Activated CD8-positive, alpha-beta T cell treated with anti-CD3 and anti-CD28 coated beads, Interleukin-2, amount 10 ng/mL, durations not matched to agents 7 days and 5 days (primary cell): ENCODE results near the gene INPP4A. TPM values are rescaled to one million over a fixed set of nuclear protein-coding genes. Genes with fewer than 3 reads are reported as not detected.

Source experiments
- ATAC-seq: fragments of 150-1000 bp; cut with Tn5 transposase; one replicate; pipeline ENCODE4 v1.10.0; 2021; ENCODE audit warnings: moderate library complexity
- CTCF ChIA-PET: fragments of 350-600 bp; sonication (Branson Sonifier 250); formaldehyde crosslinking; loops from one replicate; lab custom pipeline; 2021; ENCODE audit warnings: antibody characterized with exemption; lab: Charles Lee
- POLR2A ChIA-PET: fragments of 350-600 bp; sonication (Branson Sonifier 250); formaldehyde crosslinking; loops from one replicate; lab custom pipeline; 2021; ENCODE audit warnings: antibody characterized with exemption; lab: Charles Lee
- DNase-seq: peaks from one replicate; pipeline ENCODE4 v3.0.0-alpha.2; 2020
- H3K27ac Mint-ChIP-seq: one replicate; pipeline ENCODE4 v1.8.0; 2021; ENCODE audit warnings: mild to moderate bottlenecking, mixed read lengths
- H3K27me3 Mint-ChIP-seq: one replicate; pipeline ENCODE4 v1.8.0; 2021; ENCODE audit warnings: low read depth, mixed read lengths
- H3K36me3 Mint-ChIP-seq: one replicate; pipeline ENCODE4 v1.8.0; 2021; ENCODE audit warnings: low read depth, mixed read lengths
- H3K4me1 Mint-ChIP-seq: one replicate; pipeline ENCODE4 v1.8.0; 2021; ENCODE audit warnings: low read depth, mixed read lengths
- H3K4me3 Mint-ChIP-seq: one replicate; pipeline ENCODE4 v1.8.0; 2021; ENCODE audit warnings: mild to moderate bottlenecking, mixed read lengths
- H3K9me3 Mint-ChIP-seq: one replicate; pipeline ENCODE4 v1.8.0; 2022; ENCODE audit warnings: mixed read lengths; ENCODE audit not compliant: insufficient read depth
- total RNA-seq, 2 experiments: library from RNA; stranded (reverse); gene quantifications; one replicate each; pipeline ENCODE4 v1.2.3, GENCODE V29; 2021

INPP4A gene
- total RNA-seq, 2 experiments from 2014 or later: 152 to 157 TPM

GRCh38 chr2:98559581-98559980 lies 114.9 kb downstream of the INPP4A start:
- DNase-seq: peak; percentile 46
- Mint-ChIP-seq H3K4me1 (peaks cover 79% of the 10 kb centered on the region), H3K9me3 (no peaks in the 10 kb centered on the region), H3K36me3 (peaks cover 83% of the 10 kb centered on the region), H3K27me3 (no peaks in the 10 kb centered on the region), H3K27ac (peak overlapping the region; percentile 71), H3K4me3 (peak overlapping the region; percentile 35)
- ChIA-PET POLR2A (no interaction called here), CTCF (interaction anchor here (0.9 to 5.5 kb wide), 13 partner anchors 9 to 596 kb away, joined by 3 to 43 read pairs (median 3); no protein-coding TSS in a partner anchor)
- peak; percentile 59 for ATAC-seq

DNA sequence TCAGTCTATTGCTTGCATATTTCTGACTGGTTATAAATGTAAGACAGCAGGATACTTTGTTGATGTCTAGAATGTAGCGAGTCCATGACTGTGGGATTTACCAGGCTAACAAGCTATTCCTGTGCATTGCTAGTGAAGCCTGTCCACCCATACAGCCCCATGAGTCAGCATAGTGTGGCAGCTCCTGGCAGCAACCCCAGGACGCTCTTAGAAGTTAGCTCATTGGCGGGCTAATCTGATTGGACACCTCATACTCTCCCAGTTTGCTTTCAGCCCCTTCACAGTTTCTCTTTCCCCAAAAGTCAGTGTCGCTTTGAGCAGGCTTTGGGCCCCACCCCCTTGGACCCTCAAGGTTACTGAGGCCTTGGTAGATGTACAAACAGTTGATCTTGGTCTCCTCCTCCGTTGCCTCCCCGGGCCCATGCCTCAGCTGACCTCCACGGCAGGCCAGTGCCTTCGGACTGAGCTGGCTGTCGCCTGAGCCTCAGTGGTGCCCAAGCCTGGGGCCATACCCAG lies 115.7 kb downstream of the INPP4A start:
- H3K36me3 Mint-ChIP-seq: peaks cover 79% of the 10 kb centered on the region
- POLR2A ChIA-PET: no interaction called here
- no peak for DNase-seq
- no peaks in the 10 kb centered on the region for H3K9me3 Mint-ChIP-seq
- no peaks in the 10 kb centered on the region for H3K27me3 Mint-ChIP-seq
- CTCF ChIA-PET: interaction anchor here (1.0 to 5.5 kb wide), 10 partner anchors 9 to 148 kb away, joined by 3 to 43 read pairs (median 4); no protein-coding TSS in a partner anchor
- peak overlapping the region; percentile 71 for H3K27ac Mint-ChIP-seq
- peak overlapping the region; percentile 35 for H3K4me3 Mint-ChIP-seq
- H3K4me1 Mint-ChIP-seq: peaks cover 78% of the 10 kb centered on the region
- no peak for ATAC-seq

DNA sequence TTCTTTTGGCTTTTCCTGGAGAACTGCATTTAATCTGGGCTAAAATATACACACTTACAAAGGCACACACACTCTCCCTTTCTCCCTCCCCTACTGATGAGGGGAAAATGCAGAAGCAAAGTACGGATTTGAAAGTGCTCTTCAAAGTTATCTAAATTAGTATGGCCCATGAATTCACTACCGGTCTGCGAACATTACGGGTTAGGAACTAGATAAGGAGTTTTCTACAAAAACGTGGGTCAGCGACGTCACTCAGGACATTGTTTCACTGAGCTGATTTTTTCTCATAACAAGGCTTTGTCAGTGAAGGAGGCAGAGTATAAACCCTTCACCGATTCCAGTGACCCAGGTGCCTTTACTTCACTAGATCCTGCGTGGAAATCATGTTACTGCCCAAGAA lies 116.4 kb downstream of the INPP4A start:
- ChIA-PET POLR2A (no interaction called here), CTCF (interaction anchor here (0.7 to 5.5 kb wide), 4 partner anchors 8 to 149 kb away, joined by 3 to 43 read pairs (median 8); no protein-coding TSS in a partner anchor)
- H3K4me1 Mint-ChIP-seq: peaks cover 76% of the 10 kb centered on the region
- ATAC-seq: no peak
- no peak overlapping the region for H3K27ac Mint-ChIP-seq
- H3K4me3 Mint-ChIP-seq: no peak overlapping the region
- no peak for DNase-seq
- H3K9me3 Mint-ChIP-seq: no peaks in the 10 kb centered on the region
- peaks cover 79% of the 10 kb centered on the region for H3K36me3 Mint-ChIP-seq
- no peaks in the 10 kb centered on the region for H3K27me3 Mint-ChIP-seq

DNA sequence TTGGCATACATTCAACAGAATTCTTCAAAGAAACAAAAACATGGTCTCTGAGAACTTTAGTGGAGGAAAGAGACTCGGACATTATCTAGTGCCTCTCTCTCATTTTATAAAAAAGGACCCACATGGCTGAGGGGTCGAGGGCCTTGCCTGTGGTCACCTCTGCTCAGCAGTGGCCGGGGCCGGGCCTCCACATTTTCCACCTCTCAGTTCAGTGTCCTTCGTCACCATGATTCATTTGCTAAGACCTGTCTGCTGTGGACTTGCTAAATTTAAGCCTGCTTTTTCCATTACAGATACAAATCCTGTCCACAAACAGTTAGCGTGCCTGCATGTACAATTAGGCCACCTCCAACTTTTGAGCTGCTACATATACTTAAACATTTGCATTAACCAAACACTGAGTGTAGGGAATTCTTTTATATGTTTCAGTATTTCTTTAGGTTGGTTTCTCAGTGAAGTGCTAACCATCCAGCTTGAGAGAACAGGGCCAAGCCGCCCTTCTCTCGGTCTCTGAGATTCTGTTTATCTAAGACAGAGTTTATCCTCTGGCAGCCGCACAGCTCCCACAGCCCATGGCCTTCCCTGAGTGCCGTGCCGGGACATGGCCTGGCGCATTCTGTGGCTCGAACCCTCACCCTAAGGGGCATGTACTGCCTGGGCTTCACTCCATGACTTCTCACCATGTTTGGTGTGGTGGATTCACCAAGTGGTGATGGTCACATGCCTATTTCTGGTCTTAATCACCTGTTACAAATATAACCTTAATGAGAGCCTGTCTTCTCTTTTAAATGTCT lies 117.4 kb downstream of the INPP4A start:
- no peak for DNase-seq
- H3K4me1 Mint-ChIP-seq: peaks cover 67% of the 10 kb centered on the region

GRCh38 chr2:98563394-98563793 lies 118.7 kb downstream of the INPP4A start:
- no peak for DNase-seq
- Mint-ChIP-seq H3K4me1 (peaks cover 54% of the 10 kb centered on the region), H3K9me3 (no peaks in the 10 kb centered on the region), H3K27ac (peak overlapping the region; percentile 68), H3K27me3 (no peaks in the 10 kb centered on the region), H3K36me3 (peaks cover 80% of the 10 kb centered on the region), H3K4me3 (no peak overlapping the region)
- ChIA-PET CTCF (interaction anchor here (1.4 kb wide), 1 partner anchor 150 kb away, joined by 5 read pairs; no protein-coding TSS in a partner anchor), POLR2A (no interaction called here)
- ATAC-seq: no peak

More for the DNA sequence above, 117.4 kb downstream of the INPP4A start:
- Mint-ChIP-seq H3K4me3 (no peak overlapping the region), H3K27ac (no peak overlapping the region), H3K27me3 (no peaks in the 10 kb centered on the region), H3K9me3 (no peaks in the 10 kb centered on the region), H3K36me3 (peaks cover 81% of the 10 kb centered on the region)
- ATAC-seq: no peak
- POLR2A ChIA-PET: no interaction called here
- CTCF ChIA-PET: interaction anchor here (1.4 kb wide), 1 partner anchor 149 kb away, joined by 5 read pairs; no protein-coding TSS in a partner anchor

GRCh38 chr2:98564541-98565132 lies 120.0 kb downstream of the INPP4A start:
- peaks cover 78% of the 10 kb centered on the region for H3K36me3 Mint-ChIP-seq
- CTCF ChIA-PET: no interaction called here

DNA sequence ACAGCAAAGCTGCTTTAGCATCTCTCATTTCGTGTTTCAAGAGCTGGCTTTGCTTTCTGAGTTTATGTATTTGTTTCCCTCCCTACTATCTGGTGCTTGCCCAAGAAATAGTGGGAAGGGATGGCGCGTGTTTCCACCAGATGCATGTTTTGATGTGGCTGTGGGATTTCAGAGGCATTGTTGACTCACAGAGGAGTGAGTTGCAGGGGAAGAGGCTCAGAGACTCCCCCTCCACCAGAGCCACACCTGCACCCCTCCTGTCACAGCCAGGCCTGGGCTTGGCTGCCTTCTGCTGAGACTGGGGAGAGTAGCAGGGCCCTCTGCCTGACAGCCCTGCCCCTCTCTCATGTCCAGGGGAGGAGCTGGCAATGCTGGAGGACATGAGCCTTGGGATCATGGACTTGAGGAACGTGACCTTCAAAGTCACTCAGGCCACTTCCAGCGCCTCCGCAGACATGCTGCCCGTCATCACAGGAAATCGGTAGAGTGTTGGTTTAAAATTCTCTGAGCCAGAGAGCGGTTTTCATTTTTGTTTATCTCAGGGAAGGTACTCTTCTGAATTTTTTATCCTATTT lies 120.7 kb downstream of the INPP4A start:
- peaks cover 35% of the 10 kb centered on the region for H3K4me1 Mint-ChIP-seq
- H3K9me3 Mint-ChIP-seq: no peaks in the 10 kb centered on the region
- no peaks in the 10 kb centered on the region for H3K27me3 Mint-ChIP-seq
- POLR2A ChIA-PET: no interaction called here
- DNase-seq: no peak
- H3K27ac Mint-ChIP-seq: peak overlapping the region; percentile 49
- CTCF ChIA-PET: no interaction called here
- ATAC-seq: no peak
- no peak overlapping the region for H3K4me3 Mint-ChIP-seq
- H3K36me3 Mint-ChIP-seq: peaks cover 78% of the 10 kb centered on the region

More at GRCh38 chr2:98564541-98565132, 120.0 kb downstream of the INPP4A start:
- Mint-ChIP-seq H3K9me3 (no peaks in the 10 kb centered on the region), H3K4me3 (no peak overlapping the region), H3K27me3 (no peaks in the 10 kb centered on the region), H3K27ac (no peak overlapping the region), H3K4me1 (peaks cover 43% of the 10 kb centered on the region)
- no peak for ATAC-seq
- POLR2A ChIA-PET: no interaction called here
- DNase-seq: no peak

- no peak overlapping the region for H3K4me3 Mint-ChIP-seq
- H3K27me3 Mint-ChIP-seq: no peaks in the 10 kb centered on the region
- POLR2A ChIA-PET: no interaction called here
- H3K4me1 Mint-ChIP-seq: peaks cover 30% of the 10 kb centered on the region
- DNase-seq: no peak
- CTCF ChIA-PET: no interaction called here
- peaks cover 78% of the 10 kb centered on the region for H3K36me3 Mint-ChIP-seq
- ATAC-seq: no peak
- no peak overlapping the region for H3K27ac Mint-ChIP-seq
- no peaks in the 10 kb centered on the region for H3K9me3 Mint-ChIP-seq
Measured at GRCh38 chr2:98565941-98566340, 121.3 kb downstream of the INPP4A start.

DNA sequence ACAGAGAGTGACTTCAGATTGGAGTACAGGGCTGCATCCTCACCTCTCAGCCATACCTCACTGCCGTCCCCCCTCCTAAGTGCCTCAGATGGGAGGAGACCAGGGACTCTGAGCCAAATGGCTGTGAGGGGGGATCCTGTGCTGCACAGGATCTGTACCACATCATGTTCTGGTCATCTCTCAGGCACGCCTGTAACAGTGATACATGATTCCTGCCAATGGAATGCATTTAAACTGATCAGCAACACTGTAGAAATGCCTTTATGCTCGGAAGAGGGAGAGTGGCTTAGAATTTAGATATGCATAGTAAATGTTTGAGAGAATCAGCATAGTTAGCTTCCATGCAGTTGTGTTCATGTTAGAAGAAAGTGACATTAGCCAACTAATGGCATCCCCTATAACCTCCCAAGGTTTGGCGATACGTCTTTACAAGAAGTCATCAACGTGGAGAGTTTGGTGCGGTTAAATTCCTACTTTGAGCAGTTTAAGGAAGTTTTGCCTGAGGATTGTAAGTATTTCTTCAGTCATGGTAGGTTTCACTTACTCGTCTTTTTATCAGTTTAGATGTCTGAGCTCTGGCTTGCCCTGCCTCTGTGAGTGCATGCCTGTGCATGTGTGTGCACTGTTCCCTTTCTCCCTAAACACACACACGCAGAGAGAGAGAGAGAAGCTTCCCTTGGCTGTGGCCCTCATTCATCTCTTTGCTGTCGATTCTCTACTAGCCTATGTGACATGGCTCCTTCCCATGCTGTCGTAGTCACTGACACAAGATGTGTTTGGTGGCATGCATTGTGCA lies 123.7 kb downstream of the INPP4A start:
- Mint-ChIP-seq H3K27me3 (no peaks in the 10 kb centered on the region), H3K9me3 (no peaks in the 10 kb centered on the region), H3K4me3 (no peak overlapping the region), H3K36me3 (peaks cover 81% of the 10 kb centered on the region), H3K4me1 (peaks cover 16% of the 10 kb centered on the region), H3K27ac (peak overlapping the region; percentile 60)
- ATAC-seq: no peak
- DNase-seq: no peak
- CTCF ChIA-PET: interaction anchor here (0.7 to 3.7 kb wide), 20 partner anchors 9 to 811 kb away, joined by 3 to 43 read pairs (median 4); no protein-coding TSS in a partner anchor
- POLR2A ChIA-PET: no interaction called here

DNA sequence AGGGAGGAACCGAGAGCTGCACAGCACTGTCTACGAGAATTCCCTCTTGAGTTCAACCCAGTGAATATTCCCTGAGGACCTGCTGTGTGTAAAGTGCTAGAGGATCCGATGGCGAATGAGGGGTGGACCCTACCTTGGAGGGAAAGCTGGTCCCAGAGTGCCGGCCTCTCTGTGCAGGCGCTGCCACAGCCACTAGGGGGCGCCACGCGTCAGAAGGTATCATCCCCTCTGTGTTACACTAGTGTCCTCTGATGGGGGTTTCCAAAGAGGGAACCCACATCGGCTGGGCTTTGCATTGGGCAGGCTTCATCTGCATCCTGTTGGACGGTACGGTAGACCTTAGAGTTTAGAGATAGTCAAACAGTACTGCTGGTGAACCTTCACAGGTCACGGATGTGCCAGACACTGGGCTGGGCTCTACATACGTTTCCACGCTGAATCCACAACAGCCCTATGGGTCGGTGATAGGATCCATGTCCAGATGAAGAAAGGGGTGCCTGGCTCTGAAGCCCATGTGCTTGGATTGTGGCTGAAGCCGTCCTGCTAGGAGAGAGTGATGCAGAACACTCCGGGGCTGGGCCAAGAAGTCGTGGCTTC lies 124.6 kb downstream of the INPP4A start:
- ATAC-seq: peak; percentile 76
- H3K27ac Mint-ChIP-seq: peak overlapping the region; percentile 69

More for the DNA sequence above, 124.6 kb downstream of the INPP4A start:
- H3K4me1 Mint-ChIP-seq: peaks cover 14% of the 10 kb centered on the region
- DNase-seq: peak; percentile 73
- no peaks in the 10 kb centered on the region for H3K27me3 Mint-ChIP-seq
- POLR2A ChIA-PET: no interaction called here
- H3K9me3 Mint-ChIP-seq: no peaks in the 10 kb centered on the region
- CTCF ChIA-PET: interaction anchor here (0.7 to 3.7 kb wide), 19 partner anchors 10 to 812 kb away, joined by 3 to 43 read pairs (median 4); no protein-coding TSS in a partner anchor
- H3K36me3 Mint-ChIP-seq: peaks cover 79% of the 10 kb centered on the region
- no peak overlapping the region for H3K4me3 Mint-ChIP-seq
